NCI-H2227 treated with DMSO at 0.1 percent for 48 hours (cell line): ENCODE data around the gene CLMN.
"Not testable (repeated sequence)": the region's sequence is repeated elsewhere in the genome, so short reads cannot be mapped to it uniquely, and the experiment has no call there.

Experiments
- DNase-seq: peaks from one replicate; lab custom pipeline; 2025; lab: John Stamatoyannopoulos, UW

The CLMN gene

GRCh38 chr14:95218006-95218405, 101.7 kb downstream of the CLMN start:
- DNase-seq: no peak

DNA sequence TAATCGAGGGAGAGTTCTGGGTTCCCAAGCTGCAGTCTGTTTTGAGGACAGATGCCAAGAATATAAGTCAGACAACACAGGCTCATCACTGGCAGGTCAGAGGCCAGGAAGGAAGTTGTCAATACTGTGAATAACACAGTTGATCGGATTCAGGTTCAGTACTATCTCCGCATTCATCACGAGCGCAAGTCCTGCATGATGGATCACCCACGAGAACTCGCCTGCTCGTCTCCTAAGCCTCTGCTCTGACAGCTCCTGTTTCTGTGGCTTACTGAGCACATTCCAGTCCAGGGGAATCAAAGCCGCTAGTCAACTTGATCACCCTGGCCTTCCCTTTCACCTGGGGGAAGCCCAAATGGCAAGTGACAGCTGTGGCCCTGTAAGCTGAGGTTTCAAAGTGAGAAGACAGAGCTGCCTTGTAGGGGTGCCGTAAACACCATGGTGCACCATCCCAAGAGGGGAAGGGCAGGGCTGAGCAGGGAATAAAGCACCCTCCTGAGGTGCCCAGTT, 102.3 kb downstream of the CLMN start:
- no peak for DNase-seq

GRCh38 chr14:95216008-95216407, 103.7 kb downstream of the CLMN start:
- DNase-seq: no peak

DNA sequence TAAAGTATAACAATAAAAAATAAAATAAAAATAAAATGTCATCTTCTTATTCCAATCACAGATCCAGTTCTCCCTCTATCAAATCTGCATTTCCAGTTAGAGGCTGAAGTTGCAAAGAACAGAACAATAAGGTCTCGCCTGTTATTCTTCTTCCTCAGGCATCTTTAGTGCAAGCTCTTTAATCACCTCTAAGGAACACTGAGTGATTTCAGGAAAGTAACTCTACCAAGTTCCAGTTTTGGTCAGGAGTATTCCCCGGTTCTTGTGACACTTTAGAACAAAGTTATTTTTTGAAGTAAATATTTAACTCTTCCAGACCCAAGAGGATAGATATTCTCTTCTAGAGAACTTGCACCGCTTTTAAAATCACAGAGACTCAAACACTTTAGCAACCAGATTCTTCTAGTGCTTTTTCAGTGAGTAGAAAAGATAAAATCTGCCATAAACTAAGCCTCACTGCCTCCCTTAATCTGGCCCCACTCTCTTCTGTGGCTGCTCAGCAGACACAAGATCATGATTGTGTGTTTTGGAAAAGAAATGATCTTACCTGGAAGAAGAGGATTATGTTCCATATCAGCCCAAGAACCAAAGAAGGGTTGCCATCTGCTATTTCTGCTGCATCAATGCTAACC, 104.5 kb downstream of the CLMN start:
- DNase-seq: no peak

DNA sequence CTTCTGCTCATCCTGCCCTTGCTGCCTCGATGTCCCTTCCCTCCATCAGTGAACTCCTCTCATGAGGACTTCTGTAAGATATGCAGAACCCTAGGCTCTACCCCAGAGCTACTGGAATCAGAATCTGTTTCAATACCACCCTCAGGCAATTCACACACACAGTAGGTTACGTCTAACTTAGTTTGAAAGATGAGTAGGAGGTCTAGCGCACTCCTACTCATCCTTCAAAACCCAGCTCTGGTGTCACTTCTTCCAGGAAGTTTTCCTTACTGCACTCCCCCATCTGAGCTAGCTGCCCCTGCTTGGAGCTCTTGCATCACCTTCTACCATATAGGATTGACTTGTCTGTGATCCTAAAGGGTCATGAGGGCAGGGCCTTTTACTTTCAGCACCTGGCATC, 105.9 kb downstream of the CLMN start:
- no peak for DNase-seq

DNA sequence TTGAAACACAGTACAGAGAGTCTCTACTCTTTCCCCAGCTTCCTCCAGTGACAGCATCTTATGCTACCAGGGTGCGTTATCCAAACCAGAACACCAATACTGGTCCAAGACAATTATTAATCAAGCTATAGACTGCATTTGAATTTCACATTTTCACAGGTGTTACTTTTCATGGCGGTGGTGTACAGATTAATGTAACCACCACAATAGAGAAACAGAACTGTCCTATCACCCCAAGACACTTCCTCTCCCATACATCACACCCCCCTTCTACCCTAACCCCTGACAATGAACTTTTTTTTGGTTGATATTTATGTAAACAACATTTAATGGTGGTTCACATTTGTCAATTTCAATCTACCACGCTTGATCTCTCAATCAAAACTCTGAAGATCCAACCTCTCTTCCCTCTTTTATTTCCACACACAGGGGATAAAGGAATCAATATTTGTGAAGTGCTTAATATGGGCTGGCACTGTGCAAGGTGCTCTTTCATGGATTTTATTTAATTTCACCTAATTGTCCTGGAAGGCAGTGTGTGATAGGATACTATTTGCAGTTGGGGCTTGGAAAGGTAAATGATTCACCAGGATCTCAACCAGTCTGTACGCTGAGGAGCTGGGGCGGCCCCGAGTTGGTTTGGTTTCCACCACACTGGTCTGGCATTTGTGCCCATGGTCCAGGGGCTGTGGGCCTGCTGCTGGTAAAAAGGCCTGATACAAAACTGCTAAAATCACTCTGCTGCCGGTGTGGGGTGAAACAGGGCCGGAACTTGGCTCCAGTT, 107.8 kb downstream of the CLMN start:
- DNase-seq: no peak

GRCh38 chr14:95210699-95211098, 109.0 kb downstream of the CLMN start:
- DNase-seq: no peak

GRCh38 chr14:95208598-95208997, 111.1 kb downstream of the CLMN start:
- no peak for DNase-seq

GRCh38 chr14:95207475-95208233, 112.1 kb downstream of the CLMN start:
- DNase-seq: no peak

- DNase-seq: no peak
These were observed 113.2 kb downstream of the CLMN start for GRCh38 chr14:95206534-95206933.

DNA sequence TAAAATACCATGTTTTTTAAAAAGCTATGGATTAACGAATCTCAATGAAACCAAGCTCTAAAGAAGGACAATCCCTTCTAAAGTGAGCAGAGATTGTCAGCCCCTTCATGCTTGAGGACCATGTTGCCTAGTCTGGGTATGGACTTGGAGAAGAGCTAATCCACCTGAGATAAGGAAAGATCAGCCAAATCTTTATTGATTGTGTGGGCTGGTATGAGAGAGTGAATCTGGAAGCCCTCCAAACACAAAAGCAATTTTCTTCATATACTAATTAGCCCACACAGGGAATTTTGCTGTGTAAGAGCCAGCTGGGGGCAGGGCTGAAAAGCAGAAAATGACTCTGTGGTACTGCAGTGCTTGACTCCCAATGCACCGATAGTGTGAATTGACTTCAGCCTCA, 115.0 kb downstream of the CLMN start:
- no peak for DNase-seq

GRCh38 chr14:95201745-95202144, 118.0 kb downstream of the CLMN start:
- not testable (repeated sequence) for DNase-seq

DNA sequence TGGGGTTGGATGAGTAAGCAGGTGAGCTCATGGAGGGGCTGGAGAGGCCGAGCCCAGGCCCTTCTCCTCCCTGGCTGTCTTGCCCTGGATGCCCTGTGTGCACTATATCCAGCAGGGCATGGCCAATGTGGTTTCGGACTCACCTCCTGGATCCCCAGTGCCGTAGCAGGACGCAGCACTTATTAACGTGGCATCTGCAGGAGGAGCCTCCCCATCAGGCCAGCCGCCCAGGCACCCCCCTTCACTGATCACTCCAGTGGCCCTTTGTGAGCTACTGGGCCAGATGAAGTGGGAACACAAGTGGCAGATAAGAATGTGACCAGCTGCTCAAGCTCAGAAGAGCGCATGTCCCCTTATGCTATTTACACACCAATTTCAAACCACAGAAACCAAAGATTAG, 119.3 kb downstream of the CLMN start:
- no peak for DNase-seq

DNA sequence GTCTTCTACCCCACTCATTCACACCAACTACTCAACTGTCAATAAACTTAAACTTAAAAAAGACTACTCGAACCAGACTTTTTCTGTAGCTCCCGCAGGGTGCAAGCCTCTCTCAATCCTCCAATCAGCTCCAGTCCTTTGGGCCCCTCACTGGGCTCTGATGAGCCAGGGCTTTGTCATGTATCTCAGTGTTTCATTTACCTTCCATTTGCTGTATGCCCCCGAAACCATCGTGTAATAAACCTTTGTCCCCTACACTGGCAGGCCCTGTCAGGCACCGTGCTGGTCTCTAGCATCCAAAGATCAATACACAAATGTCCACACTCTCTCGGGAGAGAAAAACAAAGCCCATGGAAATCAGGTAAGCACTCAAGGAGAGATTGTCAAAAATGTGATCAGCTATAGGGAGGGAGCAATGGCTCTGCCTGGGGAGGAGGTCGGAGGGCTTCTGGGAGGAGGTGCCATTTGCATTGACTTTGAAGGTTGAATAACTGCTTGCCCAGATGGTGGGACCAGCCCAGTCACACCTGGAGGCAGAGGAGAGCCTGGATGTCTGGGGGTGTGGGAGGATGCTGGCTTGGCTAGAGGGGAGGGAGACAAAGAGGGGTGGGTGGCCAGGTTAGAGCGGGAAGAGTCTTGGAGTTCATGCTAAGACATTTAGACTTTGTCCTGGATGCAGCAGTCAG, 120.3 kb downstream of the CLMN start:
- DNase-seq: no peak

DNA sequence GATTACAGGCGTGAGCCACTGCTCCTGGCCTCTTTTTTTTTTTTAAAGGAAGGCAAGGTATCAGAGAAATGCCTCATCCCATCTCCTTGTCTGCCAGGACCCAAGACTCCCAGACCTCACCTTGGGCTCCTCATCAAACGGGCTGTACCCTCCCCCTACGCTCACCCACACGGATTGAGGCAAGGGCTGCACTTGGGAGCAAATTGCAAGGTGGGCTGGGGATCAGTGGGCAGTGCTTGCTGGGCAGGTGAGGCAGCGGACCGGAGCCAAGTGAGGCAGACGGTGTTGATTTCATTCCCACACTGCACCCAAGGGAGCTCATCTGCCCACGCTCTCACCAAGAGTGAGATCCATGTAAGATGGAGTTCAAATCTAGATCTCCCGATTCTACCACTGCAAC, 121.4 kb downstream of the CLMN start:
- DNase-seq: no peak

DNA sequence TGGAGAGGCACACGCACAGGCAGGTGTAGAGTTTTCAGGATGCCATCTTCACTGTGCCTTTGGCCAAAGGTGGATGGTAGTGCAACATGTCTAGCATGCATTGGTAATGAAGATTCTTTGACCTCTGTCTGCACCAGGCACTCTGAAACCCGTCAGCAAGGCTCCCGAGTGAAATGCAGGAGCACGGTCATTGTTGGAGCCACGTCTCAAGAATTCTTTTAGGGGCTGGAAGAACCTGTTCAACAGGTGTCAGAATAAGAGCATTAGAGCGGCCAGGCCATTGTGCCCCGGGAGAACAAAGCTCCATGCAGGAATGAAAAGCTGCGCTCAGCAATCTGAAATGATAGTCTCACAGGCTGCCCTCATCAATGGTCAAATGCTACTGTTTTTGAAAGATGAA, 122.2 kb downstream of the CLMN start:
- DNase-seq: no peak

DNA sequence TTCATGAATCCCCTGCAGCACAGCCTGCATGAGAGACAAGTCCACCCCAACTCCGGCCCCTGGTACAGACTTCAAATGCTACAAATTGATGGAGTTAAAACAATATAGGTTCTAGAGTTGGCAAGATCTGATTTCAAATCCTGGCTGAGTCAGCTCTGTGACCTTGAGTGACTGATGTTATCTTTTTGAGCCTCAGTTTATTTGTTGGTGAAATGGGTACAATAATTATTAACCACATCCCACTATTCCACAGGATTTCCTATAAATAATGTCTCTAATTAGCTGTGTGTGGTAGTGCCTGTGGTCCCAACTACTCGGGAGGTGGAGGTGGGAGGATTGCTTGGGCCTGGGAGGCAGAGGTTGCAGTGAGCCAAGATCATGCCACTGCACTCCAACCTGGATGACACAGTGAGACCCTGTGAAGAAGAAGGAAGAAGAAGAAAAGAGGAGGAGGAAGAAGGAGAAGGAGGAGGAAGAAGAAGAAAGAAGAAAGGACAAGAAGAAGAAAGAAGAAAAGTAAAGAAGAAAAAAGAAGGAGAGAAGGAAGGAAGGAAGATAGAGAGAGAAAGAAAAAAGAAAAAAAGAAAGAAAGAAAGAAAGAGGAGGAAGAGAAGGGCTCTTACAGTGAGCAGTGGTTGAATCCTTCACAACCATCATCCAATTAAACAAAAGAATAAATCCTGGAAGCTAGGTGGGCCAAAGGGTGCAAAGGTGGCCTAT, 122.7 kb downstream of the CLMN start:
- no peak for DNase-seq

DNA sequence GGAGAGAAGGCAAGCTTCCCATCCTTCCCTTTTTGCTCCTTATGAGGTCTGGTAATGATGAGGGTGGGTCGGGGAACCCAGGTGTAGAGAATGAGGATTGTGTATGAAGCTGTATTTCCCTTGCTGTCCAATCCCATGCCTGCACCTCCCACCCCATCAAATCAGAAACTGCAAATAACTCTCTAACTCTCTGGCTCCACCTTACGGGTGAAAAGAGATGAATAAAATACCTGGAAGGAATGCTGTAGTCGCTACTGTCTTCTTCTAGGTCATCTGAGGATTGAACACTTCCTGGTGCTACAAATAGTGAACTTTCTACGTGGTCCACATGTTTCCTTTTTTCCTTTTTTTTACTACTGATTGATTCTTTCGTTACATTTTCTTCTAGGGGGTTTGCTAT, 123.4 kb downstream of the CLMN start:
- no peak for DNase-seq

- DNase-seq: no peak
These were observed 124.7 kb downstream of the CLMN start for GRCh38 chr14:95195031-95195430.

GRCh38 chr14:95193081-95193480, 126.6 kb downstream of the CLMN start:
- DNase-seq: no peak

- DNase-seq: no peak
These were observed 127.4 kb downstream of the CLMN start for GRCh38 chr14:95192311-95192710.
